ENCODE results near the gene TSC22D4.

GRCh38 chr7:100520138-100520537 lies 41.1 kb upstream of the TSC22D4 start:
- no peak for TF ChIP-seq CTCF (IDR thresholded peaks at IDR 0.05)
- TF ChIP-seq POLR2A (IDR thresholded peaks at IDR 0.05): no peak
